Natural killer cell (primary cell): ENCODE results near the gene CDY2B. TPM values are rescaled to one million over a fixed set of nuclear protein-coding genes. Genes with fewer than 3 reads are reported as not detected.
"Not testable (repeated sequence)": the region's sequence is repeated elsewhere in the genome, so short reads cannot be mapped to it uniquely, and the experiment has no call there.

Experiments used
- ATAC-seq, 3 donors: fragments of 150-1000 bp in 2 of 3; fragments of 200-7000 bp in 1 of 3; cut with Tn5 transposase; 1 replicate in 1 of 3; 2 replicates in 2 of 3; pipeline ENCODE4 v1.10.0; 2021; ENCODE audit warnings: mild to moderate bottlenecking in 2 of 3, moderate library complexity in 2 of 3
- DNase-seq, 2 donors: peaks; one replicate each; pipeline versions ENCODE4 v3.0.0 to v3.0.0-alpha.2; 2013 to 2021; ENCODE audit warnings: mixed read lengths in 1 of 2
- H3K27ac ChIP-seq: one replicate; pipeline ENCODE4 v1.5.1; 2013; ENCODE audit warnings: mild to moderate bottlenecking, low read length
- H3K27me3 ChIP-seq: one replicate; pipeline ENCODE4 v1.6.1; 2013; ENCODE audit warnings: low read length; ENCODE audit not compliant: control insufficient read depth, insufficient read depth
- H3K36me3 ChIP-seq: one replicate; pipeline ENCODE4 v1.6.1; 2013; ENCODE audit warnings: low read length; ENCODE audit not compliant: control insufficient read depth, insufficient read depth
- H3K4me1 ChIP-seq: one replicate; pipeline ENCODE4 v1.6.1; 2013; ENCODE audit warnings: low read length; ENCODE audit not compliant: control insufficient read depth, insufficient read depth
- H3K4me3 ChIP-seq: one replicate; pipeline ENCODE4 v1.5.1; 2013; ENCODE audit warnings: low read length
- H3K9me3 ChIP-seq: one replicate; pipeline ENCODE4 v1.6.1; 2013; ENCODE audit warnings: low read length; ENCODE audit not compliant: control insufficient read depth, insufficient read depth
- H3K27ac Mint-ChIP-seq, 2 donors: one replicate each; pipeline ENCODE4 v1.8.0; 2022; ENCODE audit warnings: mild to moderate bottlenecking in 2 of 2, mixed read lengths in 2 of 2, moderate library complexity in 1 of 2
- H3K27me3 Mint-ChIP-seq, 2 donors: one replicate each; pipeline ENCODE4 v1.8.0; 2022; ENCODE audit warnings: low read depth in 2 of 2, mixed read lengths in 2 of 2
- H3K36me3 Mint-ChIP-seq: one replicate; pipeline ENCODE4 v1.8.0; 2022; ENCODE audit warnings: mixed read lengths
- H3K4me1 Mint-ChIP-seq, 2 donors: one replicate each; pipeline ENCODE4 v1.8.0; 2022; ENCODE audit warnings: mixed read lengths in 2 of 2
- H3K4me3 Mint-ChIP-seq: one replicate; pipeline ENCODE4 v1.8.0; 2022; ENCODE audit warnings: mild to moderate bottlenecking, moderate library complexity, mixed read lengths
- H3K9me3 Mint-ChIP-seq, 2 donors: one replicate each; pipeline ENCODE4 v1.8.0; 2022; ENCODE audit warnings: mixed read lengths in 2 of 2
- WGBS: methylation state at CpG from one replicate; pipeline ENCODE4 v1.1.7; 2013; ENCODE audit warnings: missing lambda C conversion rate; ENCODE audit not compliant: insufficient coverage; 5-methylcytosine and 5-hydroxymethylcytosine counted together
- intact Hi-C: fragments of 100-400 bp; cut with micrococcal nuclease; formaldehyde crosslinking; loops from one replicate; pipeline ENCODE4 v1.14.2; 2022
- total RNA-seq, 4 donors: library from RNA; stranded (reverse); fragments of 120-200 nt in 1 of 4; gene quantifications; one replicate each; pipeline versions ENCODE4 v1.2.3 to v1.2.4, GENCODE V29; 2013 to 2022

CDY2B gene
- total RNA-seq, 3 donors from 2014 or later (not counting 1 experiment from before 2014, with no cell fraction given) = not detected

GRCh38 chrY:17867850-17868249 is 12.2 kb downstream of the CDY2B start:
- H3K4me1 ChIP-seq, H3K4me3 Mint-ChIP-seq, H3K27me3 ChIP-seq, H3K9me3 Mint-ChIP-seq, H3K4me1 Mint-ChIP-seq, H3K9me3 ChIP-seq, ATAC-seq, H3K36me3 Mint-ChIP-seq, H3K27me3 Mint-ChIP-seq, H3K27ac Mint-ChIP-seq, H3K4me3 ChIP-seq, DNase-seq, H3K27ac ChIP-seq, H3K36me3 ChIP-seq, intact Hi-C loops: not testable (repeated sequence)
- no CpG with 5 or more reads among the region's 4 CpGs for WGBS

GRCh38 chrY:17860634-17861033 is 19.4 kb downstream of the CDY2B start:
- H3K9me3 Mint-ChIP-seq, H3K36me3 ChIP-seq, ATAC-seq, H3K4me1 ChIP-seq, H3K9me3 ChIP-seq, H3K4me1 Mint-ChIP-seq, H3K27me3 Mint-ChIP-seq, H3K27me3 ChIP-seq, H3K27ac ChIP-seq, DNase-seq, H3K4me3 ChIP-seq, H3K4me3 Mint-ChIP-seq, intact Hi-C loops, H3K27ac Mint-ChIP-seq, H3K36me3 Mint-ChIP-seq: not testable (repeated sequence)
- no CpG with 5 or more reads among the region's 3 CpGs for WGBS

- no CpG with 5 or more reads among the region's 10 CpGs for WGBS
- H3K4me3 ChIP-seq, H3K27me3 Mint-ChIP-seq, ATAC-seq, H3K9me3 Mint-ChIP-seq, intact Hi-C loops, H3K36me3 ChIP-seq, H3K27ac ChIP-seq, H3K4me1 Mint-ChIP-seq, H3K36me3 Mint-ChIP-seq, H3K4me1 ChIP-seq, H3K27ac Mint-ChIP-seq, H3K9me3 ChIP-seq, H3K4me3 Mint-ChIP-seq, DNase-seq, H3K27me3 ChIP-seq: not testable (repeated sequence)
Observed at GRCh38 chrY:17856963-17857848, 22.8 kb downstream of the CDY2B start.

- H3K27ac ChIP-seq, H3K27ac Mint-ChIP-seq, intact Hi-C loops, H3K4me3 ChIP-seq, H3K4me1 Mint-ChIP-seq, H3K27me3 Mint-ChIP-seq, H3K9me3 Mint-ChIP-seq, H3K36me3 ChIP-seq, H3K4me1 ChIP-seq, H3K9me3 ChIP-seq, H3K36me3 Mint-ChIP-seq, H3K27me3 ChIP-seq, ATAC-seq, H3K4me3 Mint-ChIP-seq, DNase-seq: not testable (repeated sequence)
- no CpG with 5 or more reads among the region's 3 CpGs for WGBS
Observed at GRCh38 chrY:17856508-17856907, 23.5 kb downstream of the CDY2B start.

GRCh38 chrY:17849131-17849530 is 30.9 kb downstream of the CDY2B start:
- H3K27me3 ChIP-seq, H3K9me3 ChIP-seq, ATAC-seq, DNase-seq, H3K36me3 ChIP-seq, H3K4me3 ChIP-seq, H3K4me1 ChIP-seq, intact Hi-C loops, H3K36me3 Mint-ChIP-seq, H3K27me3 Mint-ChIP-seq, H3K4me3 Mint-ChIP-seq, H3K27ac ChIP-seq, H3K4me1 Mint-ChIP-seq, H3K9me3 Mint-ChIP-seq, H3K27ac Mint-ChIP-seq: not testable (repeated sequence)
- no CpG with 5 or more reads among the region's 4 CpGs for WGBS

GRCh38 chrY:17832149-17832548 is 47.9 kb downstream of the CDY2B start:
- H3K36me3 Mint-ChIP-seq, DNase-seq, H3K4me1 ChIP-seq, H3K9me3 ChIP-seq, H3K9me3 Mint-ChIP-seq, H3K27ac Mint-ChIP-seq, H3K4me1 Mint-ChIP-seq, H3K4me3 ChIP-seq, intact Hi-C loops, H3K36me3 ChIP-seq, H3K27ac ChIP-seq, H3K4me3 Mint-ChIP-seq, ATAC-seq, H3K27me3 Mint-ChIP-seq, H3K27me3 ChIP-seq: not testable (repeated sequence)
- no CpG with 5 or more reads among the region's 12 CpGs for WGBS

Other genes with a start within 250 kb of the CDY2B start
- gene CDY2A, start 145.6 kb upstream of the CDY2B start, total RNA-seq = not detected